Adrenal gland (tissue), 12 donors: ENCODE measurements around the gene RPA3. TPM values are rescaled to one million over a fixed set of nuclear protein-coding genes. Genes with fewer than 3 reads are reported as not detected.

Source experiments
- DNase-seq, 7 donors: peaks; one replicate each; pipeline ENCODE4 v3.0.0-alpha.2; 2019 to 2020
- H3K27ac ChIP-seq, 5 donors: fragments of 200-600 bp; sonication (generic) in 4 of 5; 1 replicate in 3 of 5; 2 replicates in 2 of 5; pipeline versions ENCODE4 v1.5.1 to v1.8.0; 2016 to 2020; ENCODE audit warnings: mild to moderate bottlenecking in 1 of 5
- H3K27me3 ChIP-seq: fragments of 200-600 bp; 2 replicates; pipeline ENCODE4 v1.8.0; 2021
- H3K36me3 ChIP-seq, 2 donors: fragments of 200-600 bp; replicated peaks in 1 of 2; 1 replicate in 1 of 2; 2 replicates in 1 of 2; pipeline versions ENCODE4 v1.5.1 to v1.8.0; 2018 to 2022
- H3K4me1 ChIP-seq, 2 donors: fragments of 200-600 bp; replicated peaks in 1 of 2; 1 replicate in 1 of 2; 2 replicates in 1 of 2; pipeline versions ENCODE4 v1.5.1 to v1.8.0; 2018 to 2021
- H3K4me3 ChIP-seq, 4 donors: fragments of 200-600 bp; sonication (generic) in 3 of 4; one replicate each; pipeline ENCODE4 v1.5.1; 2016 to 2018
- H3K9me3 ChIP-seq, 3 donors: fragments of 200-600 bp; sonication (generic) in 1 of 3; replicated peaks in 1 of 3; 1 replicate in 2 of 3; 2 replicates in 1 of 3; pipeline versions ENCODE4 v1.5.1 to v1.8.0; 2016 to 2021
- POLR2A ChIP-seq, 2 donors: fragments of 450-650 bp; IDR thresholded peaks; one replicate each; pipeline ENCODE4 v1.6.1; 2017; ENCODE audit warnings: antibody characterized with exemption in 2 of 2, mild to moderate bottlenecking in 2 of 2, moderate library complexity in 1 of 2
- WGBS, 4 donors: extraction: QIAGEN DNeasy Blood & Tissue Kit in 2 of 4; methylation state at CpG; one replicate each; pipeline versions ENCODE4 v1.1.5 to v1.1.7; 2013 to 2017; 5-methylcytosine and 5-hydroxymethylcytosine counted together
- intact Hi-C, 2 donors: fragments of 100-400 bp; cut with DNase I; formaldehyde crosslinking; loops; one replicate each; pipeline versions ENCODE4 v1.14.1 to v1.15.0; 2022 to 2023
- polyA plus RNA-seq, 3 donors: library from polyadenylated mRNA; stranded (reverse); fragments of 200-250 nt in 2 of 3; fragments of 350-450 nt in 1 of 3; fragmentation: Illumina TruSeq in 1 of 3; extraction: RNeasy Lipid Tissue Mini Kit (QIAGEN cat#74804) in 1 of 3; gene quantifications; one replicate each; pipeline ENCODE4 v1.2.3, GENCODE V29; 2013 to 2014
- total RNA-seq, 9 donors: library from RNA; depleted of rRNA in 4 of 9; stranded (reverse); fragments of >200 nt in 4 of 9; fragments of 120-200 nt in 1 of 9; fragmentation: NEBNext Ultra II Directional in 1 of 9; extraction: Animal tissue kit (Norgen Biotek cat#: 25700) in 1 of 9; gene quantifications; one replicate each; pipeline versions ENCODE4 v1.1.0 to v1.2.4, GENCODE V29; 2013 to 2023
- TF ChIP-seq, protein P1 (sequence below), 6 experiments: fragments of 450-650 bp in 4 of 6; fragments of 200-600 bp in 2 of 6; sonication (generic) in 1 of 6; IDR thresholded peaks; 1 replicate in 5 of 6; 2 replicates in 1 of 6; pipeline versions ENCODE4 v1.5.1 to v1.8.0; 2016 to 2021; ENCODE audit warnings: antibody characterized with exemption in 6 of 6, mild to moderate bottlenecking in 2 of 6, moderate library complexity in 1 of 6
- donor health status: healthy with polysubstance abuse.
- donor health status: Bipolar disorder and iron deficiency.
- donor health status: DM: yes; HTN: yes; CAD: no.
- donor health status: DM: no; HTN: no; CAD: no.
- donor health status: DM: no; HTN: no; CAD: no.
- donor health status: DM: yes; HTN: yes; CAD: no.

The RPA3 gene
- total and polyA plus RNA-seq, 12 donors = 15.3 to 52.5 (median 31.1) TPM

DNA sequence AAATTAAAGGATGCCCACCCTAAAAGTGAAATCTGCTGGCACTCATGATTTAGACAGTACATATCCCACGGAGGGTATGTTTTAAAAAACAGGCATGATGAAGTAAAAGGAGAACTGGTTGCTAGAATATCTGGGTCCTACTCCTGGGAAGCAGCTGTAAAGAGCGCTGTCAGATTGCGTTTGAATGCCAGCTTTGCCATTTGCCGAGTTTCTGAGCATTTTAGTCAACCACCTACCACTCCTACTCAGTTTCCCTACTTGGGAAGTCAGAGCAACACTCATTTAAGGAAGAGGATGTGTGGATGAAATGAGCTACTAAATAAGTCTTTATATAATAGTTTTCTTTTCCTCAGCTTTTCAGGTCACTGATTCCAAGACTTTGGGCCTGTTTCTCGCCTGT is 79.0 kb downstream of the RPA3 start:
- intact Hi-C loops = no loop called here
- no peak for TF ChIP-seq POLR2A (IDR thresholded peaks at IDR 0.05)
- TF ChIP-seq, protein P1, sequence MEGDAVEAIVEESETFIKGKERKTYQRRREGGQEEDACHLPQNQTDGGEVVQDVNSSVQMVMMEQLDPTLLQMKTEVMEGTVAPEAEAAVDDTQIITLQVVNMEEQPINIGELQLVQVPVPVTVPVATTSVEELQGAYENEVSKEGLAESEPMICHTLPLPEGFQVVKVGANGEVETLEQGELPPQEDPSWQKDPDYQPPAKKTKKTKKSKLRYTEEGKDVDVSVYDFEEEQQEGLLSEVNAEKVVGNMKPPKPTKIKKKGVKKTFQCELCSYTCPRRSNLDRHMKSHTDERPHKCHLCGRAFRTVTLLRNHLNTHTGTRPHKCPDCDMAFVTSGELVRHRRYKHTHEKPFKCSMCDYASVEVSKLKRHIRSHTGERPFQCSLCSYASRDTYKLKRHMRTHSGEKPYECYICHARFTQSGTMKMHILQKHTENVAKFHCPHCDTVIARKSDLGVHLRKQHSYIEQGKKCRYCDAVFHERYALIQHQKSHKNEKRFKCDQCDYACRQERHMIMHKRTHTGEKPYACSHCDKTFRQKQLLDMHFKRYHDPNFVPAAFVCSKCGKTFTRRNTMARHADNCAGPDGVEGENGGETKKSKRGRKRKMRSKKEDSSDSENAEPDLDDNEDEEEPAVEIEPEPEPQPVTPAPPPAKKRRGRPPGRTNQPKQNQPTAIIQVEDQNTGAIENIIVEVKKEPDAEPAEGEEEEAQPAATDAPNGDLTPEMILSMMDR (IDR thresholded peaks at IDR 0.05) = no peak
- DNase-seq = no peak
- Histone ChIP-seq H3K36me3 (no peaks in the 10 kb centered on the region), H3K4me3 (peak overlapping the region in 2 of 4 donors; percentile 74 to 85), H3K4me1 (peaks cover 11 to 20% of the 10 kb centered on the region in 2 donors), H3K27ac (peak overlapping the region in 3 of 5 donors; percentile 46 to 97 (median 92)), H3K9me3 (no peaks in the 10 kb centered on the region), H3K27me3 (no peaks in the 10 kb centered on the region)
- 16 to 30% (median 22%) methylated on average over 5 of the region's 5 CpGs for WGBS, 4 donors

DNA sequence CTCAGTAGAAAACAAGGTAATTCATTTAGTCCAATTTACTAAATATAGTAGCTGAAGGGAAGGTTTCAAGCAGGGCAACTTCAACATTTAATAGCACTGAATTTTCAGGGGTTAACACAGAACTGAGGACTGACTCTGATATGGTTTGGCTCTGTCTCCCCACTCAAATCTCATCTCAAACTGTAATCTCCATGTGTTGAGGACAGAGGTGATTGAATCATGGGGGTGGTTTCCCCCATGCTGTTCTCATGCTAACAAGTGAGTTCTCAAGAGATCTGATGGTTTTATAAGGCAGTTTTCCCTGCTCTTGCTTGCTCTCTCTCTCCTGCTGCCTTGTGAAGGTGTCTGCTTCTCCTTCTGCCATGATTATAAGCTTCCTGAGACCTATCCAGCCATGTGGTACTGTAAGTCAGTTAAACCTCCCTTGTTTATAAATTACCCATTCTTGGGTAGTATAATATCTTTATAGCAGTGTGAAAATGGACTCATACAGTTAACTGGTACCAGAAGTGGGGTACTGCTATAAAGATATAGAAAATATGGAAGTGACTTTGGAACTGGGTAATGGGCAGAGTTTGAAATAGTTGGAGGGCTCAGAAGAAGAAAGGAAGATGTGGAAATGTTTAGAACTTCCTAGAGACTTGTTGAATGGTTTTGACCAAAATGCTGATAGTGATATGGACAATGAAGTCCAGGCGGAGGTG is 87.6 kb downstream of the RPA3 start:
- H3K27me3 ChIP-seq = no peaks in the 10 kb centered on the region
- H3K36me3 ChIP-seq = no peaks in the 10 kb centered on the region
- 91 to 100% (median 96%) methylated on average over 1 of the region's 1 CpG for WGBS, 4 donors
- no peak overlapping the region for H3K4me3 ChIP-seq
- no peaks in the 10 kb centered on the region for H3K4me1 ChIP-seq
- intact Hi-C loops = no loop called here
- no peak overlapping the region for H3K27ac ChIP-seq
- no peaks in the 10 kb centered on the region for H3K9me3 ChIP-seq
- DNase-seq = no peak
- TF ChIP-seq POLR2A (IDR thresholded peaks at IDR 0.05) = no peak
- TF ChIP-seq, protein P1 (IDR thresholded peaks at IDR 0.05) = no peak

DNA sequence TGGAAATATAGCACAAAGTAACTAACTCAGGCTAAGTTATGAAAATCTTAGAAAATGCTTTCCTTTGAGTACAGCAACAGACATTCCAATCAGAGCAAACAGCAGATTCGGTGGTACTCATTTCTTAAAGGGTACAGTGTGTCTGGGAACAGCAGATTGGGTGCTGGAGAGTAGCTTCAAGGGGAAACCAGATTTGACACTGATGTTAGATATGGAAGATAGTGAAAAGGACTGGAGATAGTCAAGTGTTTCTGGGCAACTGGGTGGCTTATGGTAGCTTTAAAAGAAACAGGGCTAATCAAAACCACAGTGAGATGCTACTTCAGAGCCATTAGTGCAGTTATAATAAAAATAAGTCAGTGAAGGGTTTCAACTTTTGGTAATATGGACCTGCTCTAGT is 89.9 kb downstream of the RPA3 start:
- Histone ChIP-seq H3K27me3 (no peaks in the 10 kb centered on the region), H3K4me3 (no peak overlapping the region), H3K36me3 (no peaks in the 10 kb centered on the region), H3K4me1 (no peaks in the 10 kb centered on the region), H3K9me3 (no peaks in the 10 kb centered on the region), H3K27ac (no peak overlapping the region)
- no peak for DNase-seq
- 58 to 85% (median 73%) methylated on average over 1 of the region's 1 CpG for WGBS, 4 donors
- TF ChIP-seq, protein P1 (IDR thresholded peaks at IDR 0.05) = no peak
- TF ChIP-seq POLR2A (IDR thresholded peaks at IDR 0.05) = no peak
- intact Hi-C loops = no loop called here

DNA sequence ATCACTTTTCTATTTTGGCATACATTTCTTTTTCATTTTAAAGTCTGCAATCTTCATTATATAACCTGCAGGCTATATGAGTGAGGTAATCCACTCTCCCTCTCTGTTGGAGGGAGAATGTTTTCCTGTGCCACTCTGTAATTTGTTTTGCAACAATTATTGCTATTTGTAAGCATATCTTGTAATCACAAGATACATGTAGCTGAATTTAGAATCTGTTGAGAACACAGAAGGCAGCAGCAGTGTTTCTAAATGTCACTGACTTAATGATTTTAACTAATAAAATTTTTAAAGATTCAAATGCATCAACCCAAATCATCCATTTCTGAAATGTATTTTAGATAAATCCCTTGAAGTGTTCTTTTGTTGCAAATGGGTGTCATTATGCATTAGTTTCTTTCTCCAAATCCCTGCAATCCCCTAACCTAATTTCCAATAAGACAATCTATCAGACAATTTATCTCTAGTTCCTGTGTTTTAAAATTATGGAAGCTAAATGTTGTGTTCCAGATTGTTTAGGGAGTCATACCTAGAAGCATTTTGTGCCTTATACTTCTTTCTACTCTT is 97.7 kb downstream of the RPA3 start:
- H3K4me3 ChIP-seq = no peak overlapping the region
- peak overlapping the region in 1 of 5 donors; percentile 17 for H3K27ac ChIP-seq
- H3K4me1 ChIP-seq = no peaks in the 10 kb centered on the region
- no peaks in the 10 kb centered on the region for H3K36me3 ChIP-seq
- no peak for DNase-seq
- no peaks in the 10 kb centered on the region for H3K27me3 ChIP-seq
- no peaks in the 10 kb centered on the region for H3K9me3 ChIP-seq
- intact Hi-C loops = no loop called here
- TF ChIP-seq, protein P1 (IDR thresholded peaks at IDR 0.05) = no peak
- TF ChIP-seq POLR2A (IDR thresholded peaks at IDR 0.05) = no peak
